ENCODE measurements around the gene NOX4. TPM values are rescaled to one million over a fixed set of nuclear protein-coding genes. Genes with fewer than 3 reads are reported as not detected.
"Not testable (repeated sequence)": the region's sequence is repeated elsewhere in the genome, so short reads cannot be mapped to it uniquely, and the experiment has no call there.

Gene NOX4
- polyA plus RNA-seq, 1 donor, result 4.6 TPM

DNA sequence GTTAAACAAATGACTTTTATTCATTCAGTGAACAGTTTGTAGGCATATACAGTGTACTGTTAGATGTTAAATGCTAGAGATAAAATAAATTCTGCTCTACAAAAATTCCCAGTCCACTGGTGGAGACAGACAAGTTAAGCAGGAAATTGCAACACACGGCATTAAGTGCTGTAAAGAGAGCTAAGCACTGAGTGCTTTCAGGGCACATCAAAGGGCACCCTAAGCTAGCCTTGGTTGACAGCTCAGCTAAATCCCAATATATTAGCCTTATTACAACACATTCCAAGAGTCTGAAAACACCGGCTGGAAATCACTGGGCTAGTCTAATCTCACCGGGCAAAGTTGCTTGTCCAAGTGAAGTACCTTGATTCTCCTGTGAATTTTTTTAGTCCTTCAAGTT, 55.1 kb downstream of the NOX4 start:
- no peaks in the 10 kb centered on the region for H3K4me1 ChIP-seq (ENCODE audit: control insufficient read depth, insufficient read depth, low read length)
- H3K36me3 ChIP-seq (ENCODE audit: control insufficient read depth, insufficient read depth, low read length), result no peaks in the 10 kb centered on the region
- H3K4me3 ChIP-seq (ENCODE audit: low read length), result no peak overlapping the region
- no peaks in the 10 kb centered on the region for H3K9me3 ChIP-seq (ENCODE audit: control insufficient read depth, low read depth, low read length)
- no peaks in the 10 kb centered on the region for H3K27me3 ChIP-seq (ENCODE audit: control insufficient read depth, insufficient read depth, low read length)
- no peak overlapping the region for H3K27ac ChIP-seq (ENCODE audit: low read length)
- WGBS (ENCODE audit: insufficient coverage, low lambda C conversion rate), result no CpG with 5 or more reads among the region's 3 CpGs
- DNase-seq, result peak; percentile 68 to 81

DNA sequence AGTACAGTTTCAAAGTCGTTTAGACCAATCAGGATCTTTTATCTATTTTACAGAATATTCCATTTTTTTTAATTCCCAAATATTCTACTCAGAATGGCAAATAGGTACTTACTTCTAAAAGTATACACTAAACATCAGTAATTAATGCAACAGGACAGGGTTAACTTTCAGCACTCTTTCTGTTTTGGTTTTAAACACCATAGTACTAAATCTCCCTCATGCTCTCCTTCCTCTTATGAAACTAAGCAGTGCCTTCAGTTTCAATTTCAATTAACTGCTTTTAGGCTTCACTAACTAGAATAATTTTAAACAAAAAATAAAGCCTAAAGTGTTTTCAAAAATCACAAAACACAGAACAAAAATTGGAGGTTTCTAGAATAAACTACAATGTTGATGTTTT, 57.9 kb downstream of the NOX4 start:
- H3K4me3 ChIP-seq (ENCODE audit: low read length), result no peak overlapping the region
- no peaks in the 10 kb centered on the region for H3K4me1 ChIP-seq (ENCODE audit: control insufficient read depth, insufficient read depth, low read length)
- H3K27ac ChIP-seq (ENCODE audit: low read length), result no peak overlapping the region
- H3K36me3 ChIP-seq (ENCODE audit: control insufficient read depth, insufficient read depth, low read length), result no peaks in the 10 kb centered on the region
- DNase-seq, result no peak
- 100% methylated on average over 1 of the region's 1 CpG for WGBS (ENCODE audit: insufficient coverage, low lambda C conversion rate)
- H3K27me3 ChIP-seq (ENCODE audit: control insufficient read depth, insufficient read depth, low read length), result no peaks in the 10 kb centered on the region
- H3K9me3 ChIP-seq (ENCODE audit: control insufficient read depth, low read depth, low read length), result no peaks in the 10 kb centered on the region

DNA sequence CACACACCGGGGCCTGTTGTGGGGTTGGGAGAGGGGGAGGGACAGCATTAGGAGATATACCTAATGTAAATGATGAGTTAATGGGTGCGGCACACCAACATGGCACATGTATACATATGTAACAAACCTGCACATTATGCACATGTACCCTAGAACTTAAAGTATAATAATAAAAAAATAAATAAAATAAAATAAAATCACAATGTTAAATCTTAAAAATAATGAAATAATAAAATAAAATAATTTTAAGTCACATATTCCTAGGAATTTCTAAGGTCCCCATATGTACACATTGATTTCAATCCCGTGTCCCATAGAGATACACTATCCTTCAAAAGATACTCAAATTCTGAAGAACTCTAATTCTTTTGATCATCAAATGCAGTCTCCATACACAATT, 59.0 kb downstream of the NOX4 start:
- H3K4me1 ChIP-seq (ENCODE audit: control insufficient read depth, insufficient read depth, low read length); H3K4me3 ChIP-seq (ENCODE audit: low read length); H3K27me3 ChIP-seq (ENCODE audit: control insufficient read depth, insufficient read depth, low read length); DNase-seq; H3K36me3 ChIP-seq (ENCODE audit: control insufficient read depth, insufficient read depth, low read length); H3K9me3 ChIP-seq (ENCODE audit: control insufficient read depth, low read depth, low read length); H3K27ac ChIP-seq (ENCODE audit: low read length): not testable (repeated sequence)
- WGBS (ENCODE audit: insufficient coverage, low lambda C conversion rate), result 86% methylated on average over 1 of the region's 3 CpGs

DNA sequence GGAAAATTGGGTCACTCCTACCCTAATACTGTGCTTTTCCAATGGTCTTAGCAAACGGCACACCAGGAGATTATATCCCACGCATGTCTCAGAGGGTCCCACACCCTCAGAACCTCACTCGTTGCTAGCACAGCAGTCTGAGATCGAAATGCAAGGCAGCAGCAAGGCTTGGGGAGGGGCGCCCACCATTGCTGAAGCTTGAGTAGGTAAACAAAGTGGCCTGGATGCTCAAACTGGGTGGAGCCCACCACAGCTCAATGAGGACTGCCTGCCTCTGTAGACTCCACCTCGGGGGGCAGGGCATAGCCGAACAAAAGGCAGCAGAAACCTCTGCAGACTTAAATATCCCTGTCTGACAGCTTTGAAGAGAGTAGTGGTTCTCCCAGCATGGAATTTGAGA, 64.7 kb downstream of the NOX4 start:
- WGBS (ENCODE audit: insufficient coverage, low lambda C conversion rate), result no CpG with 5 or more reads among the region's 7 CpGs
- not testable (repeated sequence) for H3K4me3 ChIP-seq (ENCODE audit: low read length); H3K27ac ChIP-seq (ENCODE audit: low read length); H3K9me3 ChIP-seq (ENCODE audit: control insufficient read depth, low read depth, low read length); H3K27me3 ChIP-seq (ENCODE audit: control insufficient read depth, insufficient read depth, low read length); H3K4me1 ChIP-seq (ENCODE audit: control insufficient read depth, insufficient read depth, low read length); DNase-seq; H3K36me3 ChIP-seq (ENCODE audit: control insufficient read depth, insufficient read depth, low read length)

DNA sequence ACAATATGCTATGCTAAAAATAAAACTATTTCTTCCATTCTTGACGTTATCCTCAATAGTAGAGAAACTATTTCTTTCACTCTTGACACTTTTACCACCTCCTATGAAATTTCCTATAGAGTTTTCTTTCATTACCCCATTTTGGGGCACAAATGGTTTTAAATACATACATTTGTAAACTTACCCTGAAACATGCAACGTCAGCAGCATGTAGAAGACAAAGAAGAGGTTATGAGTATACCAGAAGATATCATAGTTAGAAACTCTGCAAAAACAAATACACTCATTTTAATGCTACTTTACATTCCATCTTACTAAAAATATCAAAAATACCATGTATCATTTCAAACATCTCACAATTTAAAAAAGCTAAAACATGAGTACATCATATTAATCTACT, 69.5 kb downstream of the NOX4 start:
- Histone ChIP-seq H3K4me3 (ENCODE audit: low read length) (no peak overlapping the region), H3K36me3 (ENCODE audit: control insufficient read depth, insufficient read depth, low read length) (no peaks in the 10 kb centered on the region), H3K27ac (ENCODE audit: low read length) (no peak overlapping the region), H3K9me3 (ENCODE audit: control insufficient read depth, low read depth, low read length) (no peaks in the 10 kb centered on the region), H3K27me3 (ENCODE audit: control insufficient read depth, insufficient read depth, low read length) (no peaks in the 10 kb centered on the region), H3K4me1 (ENCODE audit: control insufficient read depth, insufficient read depth, low read length) (no peaks in the 10 kb centered on the region)
- DNase-seq, result no peak
- WGBS (ENCODE audit: insufficient coverage, low lambda C conversion rate), result 86% methylated on average over 1 of the region's 2 CpGs

DNA sequence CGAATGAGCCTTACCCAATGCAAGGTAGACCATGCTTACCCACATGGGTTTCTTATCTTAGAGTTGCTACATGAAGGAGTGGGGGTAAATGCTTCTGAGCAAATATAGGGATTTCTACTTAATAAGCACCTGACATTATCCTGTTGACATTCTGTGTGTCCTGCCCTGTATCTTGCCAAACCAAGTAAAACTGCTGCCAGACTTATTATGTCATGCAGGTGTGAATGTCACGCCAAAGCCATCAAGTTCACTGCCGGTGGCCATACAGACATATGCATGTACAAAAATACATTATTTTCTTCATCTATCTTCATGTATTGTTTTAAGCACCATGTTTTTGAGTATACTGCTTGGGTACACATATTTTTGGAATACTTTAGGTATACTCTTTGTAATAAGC, 70.2 kb downstream of the NOX4 start:
- no peak overlapping the region for H3K27ac ChIP-seq (ENCODE audit: low read length)
- H3K36me3 ChIP-seq (ENCODE audit: control insufficient read depth, insufficient read depth, low read length), result no peaks in the 10 kb centered on the region
- H3K4me1 ChIP-seq (ENCODE audit: control insufficient read depth, insufficient read depth, low read length), result no peaks in the 10 kb centered on the region
- no peaks in the 10 kb centered on the region for H3K27me3 ChIP-seq (ENCODE audit: control insufficient read depth, insufficient read depth, low read length)
- no peak for DNase-seq
- no CpG with 5 or more reads among the region's 3 CpGs for WGBS (ENCODE audit: insufficient coverage, low lambda C conversion rate)
- no peak overlapping the region for H3K4me3 ChIP-seq (ENCODE audit: low read length)
- H3K9me3 ChIP-seq (ENCODE audit: control insufficient read depth, low read depth, low read length), result no peaks in the 10 kb centered on the region

DNA sequence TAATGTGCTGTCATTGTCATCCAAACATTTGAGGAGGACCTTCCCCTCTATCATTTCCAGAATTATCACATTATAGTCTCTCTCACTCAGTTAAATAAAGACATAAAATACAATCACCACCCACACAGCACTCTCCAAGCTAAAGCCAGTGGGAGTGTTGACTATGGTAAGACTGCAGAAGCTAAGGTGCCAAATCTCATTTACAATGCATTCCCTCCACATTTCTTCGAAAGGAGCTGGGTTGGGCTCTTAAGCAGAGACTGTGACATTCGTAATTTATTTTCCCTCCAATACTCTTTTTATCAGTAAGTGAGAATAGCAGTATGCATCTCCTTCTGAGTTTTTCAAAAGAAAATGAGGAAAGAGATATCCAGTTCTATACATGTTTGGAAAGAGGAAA, 74.2 kb downstream of the NOX4 start:
- H3K9me3 ChIP-seq (ENCODE audit: control insufficient read depth, low read depth, low read length), result no peaks in the 10 kb centered on the region
- H3K27me3 ChIP-seq (ENCODE audit: control insufficient read depth, insufficient read depth, low read length), result no peaks in the 10 kb centered on the region
- H3K4me1 ChIP-seq (ENCODE audit: control insufficient read depth, insufficient read depth, low read length), result no peaks in the 10 kb centered on the region
- WGBS (ENCODE audit: insufficient coverage, low lambda C conversion rate), result 73% methylated on average over 2 of the region's 2 CpGs
- no peak overlapping the region for H3K27ac ChIP-seq (ENCODE audit: low read length)
- no peak overlapping the region for H3K4me3 ChIP-seq (ENCODE audit: low read length)
- no peak for DNase-seq
- H3K36me3 ChIP-seq (ENCODE audit: control insufficient read depth, insufficient read depth, low read length), result no peaks in the 10 kb centered on the region

DNA sequence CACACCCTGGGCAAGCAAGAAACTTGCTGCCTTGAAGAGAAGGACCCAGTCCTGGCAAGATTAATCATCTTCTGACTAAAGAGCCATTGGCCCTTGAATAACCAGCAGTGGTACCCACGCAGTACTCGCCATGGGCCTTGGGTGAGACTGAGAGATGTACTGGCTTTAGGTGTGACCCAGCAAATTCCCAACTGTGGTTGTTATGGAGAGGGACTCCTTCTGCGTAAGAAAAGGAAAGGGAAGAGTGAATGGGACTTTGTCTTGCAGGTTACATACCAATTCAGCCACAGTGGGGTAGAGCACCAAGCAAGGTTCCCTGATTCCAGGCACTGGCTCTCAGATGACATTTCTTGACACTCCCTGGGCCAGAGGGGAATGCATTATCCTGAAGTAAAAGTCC, 80.1 kb downstream of the NOX4 start:
- not testable (repeated sequence) for H3K36me3 ChIP-seq (ENCODE audit: control insufficient read depth, insufficient read depth, low read length); H3K27me3 ChIP-seq (ENCODE audit: control insufficient read depth, insufficient read depth, low read length); H3K9me3 ChIP-seq (ENCODE audit: control insufficient read depth, low read depth, low read length); H3K4me3 ChIP-seq (ENCODE audit: low read length); DNase-seq; H3K4me1 ChIP-seq (ENCODE audit: control insufficient read depth, insufficient read depth, low read length); H3K27ac ChIP-seq (ENCODE audit: low read length)
- no CpG with 5 or more reads among the region's 3 CpGs for WGBS (ENCODE audit: insufficient coverage, low lambda C conversion rate)

DNA sequence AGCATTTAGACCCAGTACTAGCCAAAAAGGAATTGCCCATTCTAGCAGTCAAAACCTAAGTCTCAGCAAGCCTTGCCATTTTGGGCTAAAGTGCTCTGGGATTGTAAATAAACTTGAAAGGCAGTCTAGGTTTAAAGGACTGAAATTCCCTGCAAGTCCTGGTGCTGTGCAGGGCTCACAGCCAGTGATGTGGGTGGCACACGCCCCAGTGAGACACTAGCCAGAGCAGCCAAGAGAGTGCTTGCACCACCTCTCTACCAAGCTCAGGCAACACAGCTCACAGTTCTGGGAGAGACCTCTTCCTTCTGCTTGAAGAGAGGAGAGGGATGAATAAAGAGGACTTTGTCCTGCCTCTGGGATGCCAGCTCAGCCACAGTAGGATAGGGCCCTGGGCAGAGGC, 80.5 kb downstream of the NOX4 start:
- WGBS (ENCODE audit: insufficient coverage, low lambda C conversion rate), result no CpG with 5 or more reads among the region's 1 CpG
- H3K36me3 ChIP-seq (ENCODE audit: control insufficient read depth, insufficient read depth, low read length); H3K9me3 ChIP-seq (ENCODE audit: control insufficient read depth, low read depth, low read length); H3K4me1 ChIP-seq (ENCODE audit: control insufficient read depth, insufficient read depth, low read length); H3K4me3 ChIP-seq (ENCODE audit: low read length); H3K27ac ChIP-seq (ENCODE audit: low read length); DNase-seq; H3K27me3 ChIP-seq (ENCODE audit: control insufficient read depth, insufficient read depth, low read length): not testable (repeated sequence)

DNA sequence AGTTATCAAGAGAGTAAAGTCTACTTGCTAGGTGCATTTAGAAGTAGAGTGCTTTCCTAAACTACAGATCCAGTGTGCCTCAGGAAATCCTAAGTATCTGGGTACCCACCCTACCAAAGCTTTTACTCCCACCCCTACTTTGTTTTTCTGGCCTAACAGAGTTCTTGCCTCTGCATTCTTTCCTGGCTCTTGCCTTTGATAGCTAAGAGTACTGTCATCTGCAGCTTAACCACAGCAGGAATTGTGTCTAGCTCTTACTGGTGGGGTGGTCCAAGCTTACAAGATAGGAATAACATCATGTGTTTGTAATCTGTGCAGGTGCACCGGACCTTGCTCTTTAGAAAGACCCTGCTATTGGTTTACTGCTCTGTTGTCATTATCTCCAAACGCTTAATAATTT, 82.7 kb downstream of the NOX4 start:
- not testable (repeated sequence) for H3K36me3 ChIP-seq (ENCODE audit: control insufficient read depth, insufficient read depth, low read length); H3K27me3 ChIP-seq (ENCODE audit: control insufficient read depth, insufficient read depth, low read length); H3K9me3 ChIP-seq (ENCODE audit: control insufficient read depth, low read depth, low read length); H3K4me3 ChIP-seq (ENCODE audit: low read length); DNase-seq; H3K4me1 ChIP-seq (ENCODE audit: control insufficient read depth, insufficient read depth, low read length); H3K27ac ChIP-seq (ENCODE audit: low read length)
- no CpG with 5 or more reads among the region's 2 CpGs for WGBS (ENCODE audit: insufficient coverage, low lambda C conversion rate)

DNA sequence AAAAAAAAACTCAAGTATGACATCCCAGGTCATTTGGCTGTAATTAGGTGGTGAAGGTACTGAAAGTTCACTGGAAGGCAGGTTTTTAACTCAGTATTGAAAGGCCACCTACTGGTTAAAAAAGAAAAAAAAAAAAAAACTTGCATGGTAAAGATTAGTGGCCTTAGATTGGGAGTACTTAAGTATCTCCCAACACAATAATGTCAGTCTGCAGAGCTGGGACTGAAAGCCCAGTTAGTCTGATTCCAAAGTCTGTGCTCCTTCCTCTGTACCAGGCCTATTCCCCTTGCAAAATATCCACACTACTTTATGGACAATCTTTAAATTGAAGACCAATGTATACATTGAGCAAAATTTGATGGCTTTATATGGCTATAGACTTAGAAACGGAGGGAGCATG, 85.5 kb downstream of the NOX4 start:
- Histone ChIP-seq H3K4me1 (ENCODE audit: control insufficient read depth, insufficient read depth, low read length) (no peaks in the 10 kb centered on the region), H3K4me3 (ENCODE audit: low read length) (no peak overlapping the region), H3K36me3 (ENCODE audit: control insufficient read depth, insufficient read depth, low read length) (no peaks in the 10 kb centered on the region), H3K27me3 (ENCODE audit: control insufficient read depth, insufficient read depth, low read length) (no peaks in the 10 kb centered on the region), H3K27ac (ENCODE audit: low read length) (no peak overlapping the region), H3K9me3 (ENCODE audit: control insufficient read depth, low read depth, low read length) (no peaks in the 10 kb centered on the region)
- DNase-seq, result no peak
- no CpG with 5 or more reads among the region's 1 CpG for WGBS (ENCODE audit: insufficient coverage, low lambda C conversion rate)
